ENCODE data around the gene NCKAP5.

The NCKAP5 gene

DNA sequence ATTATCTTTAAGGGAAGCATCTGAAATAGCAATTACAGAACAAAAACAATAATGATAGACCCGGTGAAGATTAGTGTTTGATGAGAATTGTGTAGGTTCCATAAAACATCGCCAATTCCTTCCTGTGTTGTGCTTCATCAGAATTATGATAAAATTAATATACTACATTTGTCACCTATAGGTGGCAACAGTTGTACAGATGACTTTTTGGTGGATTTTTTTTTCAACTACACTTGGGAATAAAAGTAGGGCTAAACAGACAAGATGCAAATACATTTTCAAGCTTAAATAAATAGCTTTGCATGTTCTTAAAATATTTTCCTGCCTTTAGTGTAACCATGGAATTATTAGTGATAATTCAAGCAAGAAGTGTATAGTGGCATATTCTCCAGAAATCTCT lies 891.3 kb downstream of the NCKAP5 start:
- DNase-seq, result no peak
- Histone ChIP-seq H3K4me3 (ENCODE audit: low read depth, low read length) (no peak overlapping the region), H3K27me3 (replicated peaks) (no peaks in the 10 kb centered on the region), H3K36me3 (replicated peaks) (no peaks in the 10 kb centered on the region), H3K27ac (no peak overlapping the region)
- TF ChIP-seq, protein P1, sequence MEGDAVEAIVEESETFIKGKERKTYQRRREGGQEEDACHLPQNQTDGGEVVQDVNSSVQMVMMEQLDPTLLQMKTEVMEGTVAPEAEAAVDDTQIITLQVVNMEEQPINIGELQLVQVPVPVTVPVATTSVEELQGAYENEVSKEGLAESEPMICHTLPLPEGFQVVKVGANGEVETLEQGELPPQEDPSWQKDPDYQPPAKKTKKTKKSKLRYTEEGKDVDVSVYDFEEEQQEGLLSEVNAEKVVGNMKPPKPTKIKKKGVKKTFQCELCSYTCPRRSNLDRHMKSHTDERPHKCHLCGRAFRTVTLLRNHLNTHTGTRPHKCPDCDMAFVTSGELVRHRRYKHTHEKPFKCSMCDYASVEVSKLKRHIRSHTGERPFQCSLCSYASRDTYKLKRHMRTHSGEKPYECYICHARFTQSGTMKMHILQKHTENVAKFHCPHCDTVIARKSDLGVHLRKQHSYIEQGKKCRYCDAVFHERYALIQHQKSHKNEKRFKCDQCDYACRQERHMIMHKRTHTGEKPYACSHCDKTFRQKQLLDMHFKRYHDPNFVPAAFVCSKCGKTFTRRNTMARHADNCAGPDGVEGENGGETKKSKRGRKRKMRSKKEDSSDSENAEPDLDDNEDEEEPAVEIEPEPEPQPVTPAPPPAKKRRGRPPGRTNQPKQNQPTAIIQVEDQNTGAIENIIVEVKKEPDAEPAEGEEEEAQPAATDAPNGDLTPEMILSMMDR (IDR thresholded peaks at IDR 0.05; ENCODE audit: low read depth, low read length, missing control alignments), result no peak
- in situ Hi-C loops (cut with HindIII; ENCODE audit: low pct_ligation_motif_present, low sequenced_read_pairs), result no loop called here

DNA sequence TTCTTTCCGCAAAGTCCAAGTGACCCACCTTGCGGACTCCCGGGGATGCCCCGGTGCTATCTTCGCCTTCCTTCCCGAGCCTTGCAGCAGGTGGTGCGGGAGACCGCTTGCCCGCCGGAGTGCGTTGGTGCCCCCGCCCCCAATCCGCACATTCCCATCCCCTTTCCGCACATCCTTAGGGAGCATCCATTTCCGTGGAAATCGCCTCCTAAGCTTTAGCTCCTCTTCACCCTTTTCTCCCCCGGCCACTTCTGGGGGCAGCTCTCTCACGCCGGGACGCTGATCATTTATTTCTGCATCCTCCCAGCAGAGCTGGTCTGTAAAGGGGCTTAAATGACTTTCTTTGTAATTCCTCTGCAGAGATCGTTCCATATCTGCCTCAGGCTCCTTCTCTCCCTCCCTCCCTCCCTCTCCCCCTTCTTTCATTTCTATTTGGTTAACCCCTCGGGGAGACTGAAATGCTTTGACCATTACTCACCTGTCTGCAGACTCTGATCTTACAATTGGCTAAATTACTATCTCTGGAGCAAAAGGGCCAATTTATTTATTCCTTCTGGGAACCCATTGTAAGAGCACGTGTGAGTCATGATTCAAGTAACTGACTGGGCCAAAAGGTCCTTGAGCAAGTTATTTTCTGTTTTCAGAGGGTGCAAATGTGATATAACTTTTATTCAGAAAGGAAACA lies 897.0 kb downstream of the NCKAP5 start:
- in situ Hi-C loops (cut with HindIII; ENCODE audit: low pct_ligation_motif_present, low sequenced_read_pairs), result no loop called here
- DNase-seq, result peak; percentile 85
- Histone ChIP-seq H3K27ac (peak overlapping the region; percentile 8), H3K27me3 (replicated peaks) (no peaks in the 10 kb centered on the region), H3K36me3 (replicated peaks) (no peaks in the 10 kb centered on the region), H3K4me3 (ENCODE audit: low read depth, low read length) (peak overlapping the region; percentile 61)
- TF ChIP-seq, protein P1 (IDR thresholded peaks at IDR 0.05; ENCODE audit: low read depth, low read length, missing control alignments), result no peak

DNA sequence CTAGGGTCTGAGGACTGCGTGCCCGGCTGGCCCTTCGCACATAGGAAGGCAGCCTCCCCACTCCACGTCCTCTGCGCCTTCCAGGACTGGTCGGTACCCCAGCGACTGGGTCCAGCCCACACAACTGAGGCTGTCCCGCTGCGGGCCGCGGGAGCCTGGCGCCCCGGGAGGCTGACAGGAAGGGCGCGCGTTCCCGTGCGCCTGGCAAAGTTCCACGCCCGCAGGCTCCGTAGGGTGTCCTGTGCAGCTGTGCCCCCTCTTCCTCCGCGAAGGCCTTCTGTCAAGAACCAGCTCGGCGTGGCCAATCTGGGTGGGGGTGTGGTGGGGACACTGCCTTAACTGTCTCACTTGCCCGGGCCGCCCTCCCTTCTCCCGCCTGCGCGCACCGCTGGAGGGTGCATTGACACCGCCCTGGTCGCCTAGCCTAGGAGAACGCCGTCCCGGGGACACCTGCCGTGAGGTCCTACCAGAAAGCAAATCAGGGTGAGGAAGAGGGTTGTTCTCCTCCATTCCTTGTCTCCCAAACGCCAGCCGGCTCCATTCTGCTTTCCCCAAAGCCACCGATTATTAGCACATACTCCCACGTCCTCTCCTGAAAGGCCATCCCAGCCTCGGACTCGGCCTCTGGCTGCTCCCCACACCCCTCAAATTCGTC lies 897.6 kb downstream of the NCKAP5 start:
- peak; percentile 16 for DNase-seq
- no peaks in the 10 kb centered on the region for H3K27me3 ChIP-seq (replicated peaks)
- in situ Hi-C loops (cut with HindIII; ENCODE audit: low pct_ligation_motif_present, low sequenced_read_pairs), result no loop called here
- TF ChIP-seq, protein P1 (IDR thresholded peaks at IDR 0.05; ENCODE audit: low read depth, low read length, missing control alignments), result no peak
- peak overlapping the region; percentile 8 for H3K27ac ChIP-seq
- no peaks in the 10 kb centered on the region for H3K36me3 ChIP-seq (replicated peaks)
- peak overlapping the region; percentile 61 for H3K4me3 ChIP-seq (ENCODE audit: low read depth, low read length)

DNA sequence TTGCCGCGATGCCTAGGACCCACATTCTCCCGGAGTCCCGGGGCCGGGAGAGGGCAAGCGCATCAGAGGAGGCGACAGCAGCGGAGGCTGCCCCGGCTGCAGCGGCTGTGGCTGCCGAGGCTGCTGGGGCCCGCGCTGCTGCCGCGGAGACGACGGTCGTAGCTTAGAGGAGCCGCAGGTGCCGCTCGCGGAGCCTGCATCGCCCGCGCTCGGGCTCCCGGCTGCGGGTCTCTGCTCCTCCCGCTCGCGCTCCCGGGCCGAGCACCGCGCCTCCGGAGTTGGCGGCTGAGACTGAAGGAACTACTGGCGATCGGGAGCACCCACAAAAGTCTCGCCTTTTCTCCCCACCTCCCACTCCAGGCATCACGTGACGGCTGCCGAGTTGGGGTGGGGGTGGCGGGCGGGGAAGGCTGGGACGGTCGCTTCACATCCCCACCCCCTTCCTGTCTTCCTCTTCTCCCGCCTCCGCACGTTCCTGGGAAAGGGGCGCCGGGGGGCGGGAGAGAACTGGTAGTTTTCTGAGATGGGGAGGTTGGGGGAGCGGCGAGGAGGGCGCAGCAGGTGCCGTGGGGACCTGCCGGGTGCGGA lies 898.3 kb downstream of the NCKAP5 start, which contains the start of gene LYPD1:
Gene LYPD1 (minus strand): TSS at position 298 of the 588 bp plus-strand sequence. CDS start 273 bp downstream, at position 25.
- in situ Hi-C loops (cut with HindIII; ENCODE audit: low pct_ligation_motif_present, low sequenced_read_pairs), result no loop called here
- DNase-seq, result no peak
- TF ChIP-seq, protein P1 (IDR thresholded peaks at IDR 0.05; ENCODE audit: low read depth, low read length, missing control alignments), result no peak
- H3K27me3 ChIP-seq (replicated peaks), result no peaks in the 10 kb centered on the region
- H3K4me3 ChIP-seq (ENCODE audit: low read depth, low read length), result peak within 1 kb of the TSS; percentile 61
- peak within 1 kb of the TSS; percentile 8 for H3K27ac ChIP-seq
- no peaks in the 10 kb centered on the region for H3K36me3 ChIP-seq (replicated peaks)

DNA sequence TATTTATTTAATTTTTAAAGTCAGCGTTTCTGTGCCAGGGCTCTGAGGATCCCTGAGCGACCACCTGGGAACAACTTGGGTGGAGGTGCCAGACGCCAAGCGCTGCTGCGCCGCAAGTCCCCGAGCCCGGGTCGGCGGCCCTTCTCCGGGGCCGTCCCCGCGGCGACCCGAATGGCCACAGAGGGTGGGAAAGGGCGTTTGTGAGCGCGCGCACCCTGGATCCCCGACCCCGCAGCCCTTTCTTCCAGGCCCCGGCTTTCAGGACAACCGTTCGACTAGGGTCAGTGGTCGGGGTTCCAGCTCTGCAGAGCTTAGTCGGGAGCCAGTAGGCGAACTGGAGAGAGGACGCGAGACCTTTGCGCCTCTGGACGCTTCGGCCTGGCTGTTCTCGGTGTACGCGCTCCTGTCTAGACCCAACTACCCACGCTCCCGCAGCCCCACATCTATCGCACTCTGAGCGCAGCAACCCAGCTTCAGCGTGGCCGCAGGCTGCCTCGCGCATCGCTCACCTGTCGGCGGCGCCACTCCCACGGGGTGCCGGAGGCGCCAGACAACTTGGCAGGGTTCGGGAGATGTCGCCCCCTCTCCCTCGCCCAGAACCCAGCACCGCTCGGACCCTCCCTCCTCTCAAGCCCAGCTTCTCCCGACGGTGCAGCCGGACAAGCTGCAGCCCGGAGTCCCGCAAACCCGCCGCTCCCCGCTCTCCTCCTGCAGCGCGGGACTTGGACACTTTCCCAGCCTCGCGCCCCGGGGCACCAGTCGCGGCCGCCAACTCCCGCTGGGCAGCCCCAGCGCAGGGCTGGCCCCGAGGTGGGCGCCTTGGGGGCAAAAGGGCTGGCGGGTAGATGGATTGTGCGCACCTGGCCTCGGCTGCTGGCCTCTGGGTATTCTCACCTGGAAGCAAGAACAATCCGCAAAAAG lies 899.0 kb downstream of the NCKAP5 start:
- Histone ChIP-seq H3K36me3 (replicated peaks) (no peaks in the 10 kb centered on the region), H3K27me3 (replicated peaks) (no peaks in the 10 kb centered on the region), H3K27ac (no peak overlapping the region), H3K4me3 (ENCODE audit: low read depth, low read length) (peak overlapping the region; percentile 61)
- no peak for DNase-seq
- in situ Hi-C loops (cut with HindIII; ENCODE audit: low pct_ligation_motif_present, low sequenced_read_pairs), result no loop called here
- TF ChIP-seq, protein P1 (IDR thresholded peaks at IDR 0.05; ENCODE audit: low read depth, low read length, missing control alignments), result peak; percentile 31

Data from brain microvascular endothelial cell (primary cell).